Stimulated activated CD4-positive, alpha-beta T cell treated with anti-CD3 and anti-CD28 coated beads, Interleukin-2, amount 100 ng/mL, for 4 hours (primary cell): Measurements from ENCODE around the gene SLC35B4.
"Not testable (repeated sequence)": the region's sequence is repeated elsewhere in the genome, so short reads cannot be mapped to it uniquely, and the experiment has no call there.

Experiments
- DNase-seq: peaks from one replicate; pipeline ENCODE4 v3.0.0-alpha.2; 2020; ENCODE audit warnings: low read depth

SLC35B4 gene

DNA sequence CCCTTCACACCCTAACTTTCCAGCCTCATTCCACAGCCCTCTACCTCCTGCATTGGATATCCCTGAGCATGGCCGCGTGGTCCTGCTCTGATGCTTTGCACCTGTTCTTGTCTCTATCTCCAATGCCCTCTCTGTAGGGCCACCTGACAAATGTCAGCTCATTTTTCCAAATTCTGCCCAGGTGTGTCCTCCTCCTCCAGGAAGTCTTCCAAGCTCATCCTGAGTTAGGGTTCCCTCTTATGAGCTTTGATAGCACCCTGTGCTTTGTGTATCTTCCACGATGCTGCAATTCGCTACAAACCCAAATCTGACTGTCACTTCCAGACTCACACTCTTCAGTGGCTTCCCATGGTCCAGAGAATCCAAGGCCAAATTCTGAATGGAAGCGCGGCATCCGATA lies 14.7 kb upstream of the SLC35B4 start:
- DNase-seq: no peak

GRCh38 chr7:134330974-134331373 lies 14.2 kb upstream of the SLC35B4 start:
- DNase-seq: no peak

DNA sequence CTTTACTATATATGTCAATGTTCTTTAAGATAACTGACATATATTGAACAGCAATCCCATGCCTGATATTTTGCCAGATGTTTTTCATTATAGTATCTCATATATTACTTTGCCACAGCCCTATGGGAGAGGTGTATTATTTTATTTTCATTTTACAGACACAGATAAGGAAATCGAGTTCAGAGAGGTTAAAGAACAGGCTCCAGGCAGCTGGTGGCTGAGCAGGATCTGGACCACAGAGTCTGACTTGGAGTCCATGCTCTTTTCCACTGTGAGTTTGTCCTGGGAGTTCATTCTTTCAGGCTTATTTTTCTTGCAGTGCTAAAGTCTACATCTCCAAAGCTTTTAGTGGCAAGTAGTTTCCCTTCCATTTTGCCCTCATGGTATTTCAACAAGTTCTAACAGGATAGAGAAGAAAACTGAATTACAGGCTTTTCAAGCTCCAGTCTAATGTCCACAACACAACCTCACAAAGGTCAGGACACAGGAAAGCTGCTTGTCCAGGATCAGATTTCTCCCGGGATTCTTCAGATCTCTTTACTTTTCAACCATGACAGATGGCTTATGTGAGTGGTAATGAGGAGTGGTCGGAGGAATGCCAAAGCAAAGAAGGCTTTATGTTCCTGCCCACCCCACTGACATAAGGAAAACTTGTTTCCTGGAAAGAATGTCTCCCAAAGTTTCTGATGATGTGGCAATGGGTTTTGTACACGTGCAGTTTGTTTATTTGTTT lies 13.1 kb upstream of the SLC35B4 start:
- DNase-seq: no peak

GRCh38 chr7:134328900-134329299 lies 12.2 kb upstream of the SLC35B4 start:
- no peak for DNase-seq

- DNase-seq: peak; percentile 24
Measured at GRCh38 chr7:134327896-134328295, 11.2 kb upstream of the SLC35B4 start.

GRCh38 chr7:134324107-134324506 lies 7.4 kb upstream of the SLC35B4 start:
- DNase-seq: no peak

DNA sequence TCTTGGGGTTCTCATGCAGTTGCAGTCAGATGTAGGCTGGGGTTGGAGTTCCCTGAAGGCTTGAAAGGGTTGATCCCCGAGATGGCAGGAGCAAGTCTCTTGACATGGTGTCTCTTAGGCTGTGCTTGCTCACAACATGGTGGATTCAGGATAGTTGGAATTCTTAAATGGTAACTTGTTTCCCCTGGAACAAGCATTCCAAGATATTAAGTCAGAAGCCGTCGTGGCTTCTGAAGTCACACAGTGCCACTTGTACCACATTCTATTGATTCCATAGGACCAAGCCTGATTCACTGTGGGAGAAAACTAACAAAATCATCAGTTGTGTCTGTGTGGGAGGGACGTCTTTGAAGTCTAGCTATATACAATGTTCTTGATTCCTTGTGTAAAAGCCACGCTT lies 3.5 kb upstream of the SLC35B4 start:
- DNase-seq: no peak

DNA sequence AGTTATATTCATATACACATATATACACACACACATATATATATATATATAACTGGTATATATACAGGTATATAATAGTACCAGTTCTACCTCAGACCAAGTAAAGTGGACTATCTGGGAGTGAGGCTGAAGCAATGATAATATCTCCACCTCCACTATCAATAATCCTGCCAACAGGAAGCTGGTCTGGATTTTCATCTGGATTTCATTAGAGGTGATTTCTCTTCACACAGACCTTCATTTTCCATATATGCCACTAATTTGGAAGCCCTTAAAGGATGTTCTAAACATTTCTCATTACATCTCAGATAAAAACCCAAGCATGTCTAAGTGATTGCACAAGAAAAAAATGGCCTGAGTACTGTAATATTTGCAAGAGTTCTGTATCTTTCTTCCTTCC lies 1.7 kb upstream of the SLC35B4 start:
- no peak for DNase-seq

DNA sequence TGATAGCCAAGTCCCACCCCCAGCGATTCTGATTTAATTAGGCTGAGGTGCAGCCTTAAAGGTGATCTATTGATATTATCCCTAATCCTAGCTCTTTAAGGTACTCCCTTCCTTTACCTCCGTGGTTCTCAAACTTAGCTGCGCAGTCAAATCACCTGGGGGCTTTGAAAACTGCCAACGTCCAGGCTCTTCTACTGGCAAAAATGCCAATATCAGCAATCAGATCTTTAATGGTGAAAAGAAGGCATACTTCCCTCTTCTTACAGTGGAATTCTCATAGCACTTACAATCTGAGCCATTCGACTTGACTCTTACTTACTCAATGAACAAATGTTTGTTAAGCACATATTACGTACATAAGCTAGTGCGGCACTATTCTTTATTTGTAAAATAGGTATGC lies 704 bp upstream of the SLC35B4 start:
- no peak for DNase-seq

DNA sequence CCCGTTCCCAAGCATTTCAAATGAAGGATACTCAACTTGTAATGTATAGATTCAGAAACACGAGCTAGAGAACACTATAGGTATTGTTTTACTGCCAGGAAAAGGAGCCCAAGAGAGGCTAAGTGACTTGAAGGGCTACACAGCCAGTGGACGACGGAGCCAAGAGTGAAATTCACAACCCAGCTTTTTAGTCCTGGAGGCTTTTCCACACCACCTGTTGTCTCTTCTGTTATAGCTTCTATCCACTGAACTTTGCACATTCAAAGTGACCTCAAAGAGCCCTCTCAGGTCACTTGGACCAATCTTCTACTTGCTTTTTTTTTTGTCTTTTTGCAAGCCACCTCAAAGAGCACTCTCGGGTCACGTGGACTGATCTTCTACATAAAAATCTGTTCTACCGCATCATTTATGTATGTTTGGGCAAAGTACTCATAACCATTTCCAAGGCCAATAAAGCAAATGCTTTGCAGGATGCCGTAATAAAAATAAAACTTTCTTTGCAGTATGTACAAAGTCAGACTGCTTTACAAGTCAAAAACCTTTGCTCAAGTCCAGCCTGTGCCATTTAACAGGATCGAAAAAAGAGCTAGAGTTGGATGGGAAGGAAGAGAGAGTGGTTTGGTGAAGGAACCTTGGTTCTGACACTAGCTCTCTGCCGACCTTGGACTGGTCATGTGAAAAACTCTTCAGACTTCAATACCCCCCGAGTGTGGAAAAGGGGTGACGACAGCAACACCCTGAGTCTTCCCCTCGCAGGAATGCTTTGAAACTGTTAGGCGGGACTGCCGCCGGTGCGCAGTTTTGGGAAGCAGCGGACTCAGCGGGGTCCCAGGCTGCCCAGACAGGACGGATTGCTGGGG lies 821 bp downstream of the SLC35B4 start:
- DNase-seq: no peak

DNA sequence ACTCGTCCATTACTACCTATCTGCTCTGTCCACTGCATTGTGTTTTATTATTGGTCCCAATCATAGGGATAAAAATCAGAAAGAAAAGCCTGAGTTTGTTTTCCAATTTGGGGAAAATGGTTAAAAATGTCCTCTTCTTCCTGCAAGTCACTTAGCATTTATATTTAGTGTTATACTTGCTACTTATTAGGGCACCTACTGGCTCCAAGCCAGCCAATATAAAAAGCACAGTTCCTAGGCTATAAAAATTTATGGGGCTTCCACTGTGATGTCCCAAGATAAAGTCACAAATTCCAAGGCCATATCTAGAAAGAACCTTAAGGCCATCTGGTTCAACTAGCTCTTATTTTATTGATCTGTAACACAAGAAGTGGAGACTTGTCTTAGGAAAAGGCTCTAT lies 3.2 kb downstream of the SLC35B4 start:
- no peak for DNase-seq

DNA sequence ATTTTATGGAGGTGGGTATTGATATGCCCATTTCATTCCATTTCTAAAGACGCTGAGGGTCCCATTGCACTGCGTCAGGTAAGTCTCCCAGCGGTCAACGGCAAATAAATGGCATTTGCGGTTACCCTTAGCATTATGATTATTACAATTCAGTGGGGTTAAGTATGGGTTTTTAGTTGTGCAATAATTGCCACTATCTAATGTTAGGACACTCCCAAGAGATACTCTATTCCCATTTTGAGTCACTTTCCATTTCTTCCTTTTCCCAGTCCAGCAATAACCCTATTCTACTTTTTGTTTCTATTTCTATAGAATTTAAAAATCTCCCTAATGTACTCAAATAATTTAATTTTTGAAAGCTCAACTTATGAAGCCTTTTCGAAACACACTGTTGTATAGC lies 4.0 kb downstream of the SLC35B4 start:
- DNase-seq: no peak

- no peak for DNase-seq
Measured at GRCh38 chr7:134311807-134312206, 4.9 kb downstream of the SLC35B4 start.

DNA sequence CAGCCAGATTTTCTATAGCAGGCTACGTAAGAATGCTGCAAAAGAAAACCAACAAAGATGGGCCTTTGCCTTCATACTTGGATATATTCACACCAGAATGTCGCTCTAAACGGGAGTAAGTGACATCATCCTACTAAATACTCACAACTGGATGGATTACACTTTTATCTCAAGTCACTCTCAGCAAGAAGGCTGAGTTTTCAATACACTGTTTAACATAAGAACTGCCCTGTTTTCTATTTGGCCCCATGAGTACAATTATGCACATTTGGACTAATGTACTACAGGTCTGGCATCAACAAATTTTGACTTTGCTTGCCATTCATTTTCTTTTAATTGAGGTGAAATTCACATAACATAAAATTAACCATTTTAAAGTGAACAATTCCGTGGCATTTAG lies 8.2 kb downstream of the SLC35B4 start:
- DNase-seq: no peak

DNA sequence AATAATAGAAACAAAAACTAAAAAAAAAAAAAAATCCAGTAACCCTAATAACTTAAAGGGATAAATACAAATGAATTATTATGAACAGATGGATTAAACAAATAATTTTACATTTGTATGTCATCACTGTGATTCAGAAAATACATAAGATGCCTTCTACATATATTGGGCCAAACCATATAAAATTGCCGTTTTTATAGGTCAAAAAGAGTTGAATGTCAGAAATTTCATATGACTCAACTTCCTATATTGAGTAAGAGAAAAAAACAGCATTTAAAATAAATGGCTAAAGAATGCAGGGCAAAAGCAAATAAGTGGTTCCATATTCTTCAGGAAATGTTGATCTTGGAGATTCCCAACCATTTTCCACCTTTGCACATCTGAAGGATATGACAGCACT lies 9.4 kb downstream of the SLC35B4 start:
- no peak for DNase-seq

GRCh38 chr7:134302120-134302519 lies 14.6 kb downstream of the SLC35B4 start:
- no peak for DNase-seq

- no peak for DNase-seq
Measured at GRCh38 chr7:134301592-134301991, 15.1 kb downstream of the SLC35B4 start.

DNA sequence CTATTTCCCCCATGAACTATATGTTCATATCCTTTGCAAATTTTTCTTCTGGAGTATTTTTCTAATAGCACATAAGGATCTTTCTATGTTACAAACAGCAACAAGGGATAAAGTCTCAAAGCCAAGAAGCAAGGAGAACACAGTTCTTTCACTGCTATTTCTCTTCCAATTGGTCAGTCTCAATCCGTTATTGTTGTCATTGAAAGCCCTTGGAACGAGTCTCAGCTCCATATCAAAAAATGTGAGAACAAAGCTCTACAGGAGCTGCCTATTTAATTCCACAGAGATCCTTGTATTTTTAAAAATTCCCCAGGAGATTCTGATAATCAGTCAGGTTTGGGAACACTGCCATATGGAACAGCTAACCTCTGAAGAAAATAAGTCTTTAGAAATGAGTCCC lies 15.7 kb downstream of the SLC35B4 start:
- no peak for DNase-seq

GRCh38 chr7:134298902-134299683 lies 17.6 kb downstream of the SLC35B4 start:
- no peak for DNase-seq

DNA sequence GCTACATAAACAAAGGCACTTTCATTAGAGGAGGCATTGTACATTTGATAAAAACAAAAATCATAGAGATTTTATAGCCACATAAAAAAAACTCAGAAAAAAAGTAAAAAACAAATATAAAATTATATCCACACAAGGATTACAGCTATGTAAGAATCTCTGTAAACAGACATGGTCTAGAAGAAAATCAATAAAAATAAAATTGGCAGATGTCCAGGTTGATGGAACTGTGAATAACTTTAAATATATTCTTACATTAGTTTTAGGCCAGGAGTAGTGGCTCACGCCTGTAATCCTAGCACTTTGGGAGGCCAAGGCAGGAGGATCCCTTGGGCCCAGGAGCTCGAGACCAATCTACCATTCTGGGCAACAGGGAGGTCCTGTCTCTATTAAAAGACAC lies 19.2 kb downstream of the SLC35B4 start:
- DNase-seq: no peak

DNA sequence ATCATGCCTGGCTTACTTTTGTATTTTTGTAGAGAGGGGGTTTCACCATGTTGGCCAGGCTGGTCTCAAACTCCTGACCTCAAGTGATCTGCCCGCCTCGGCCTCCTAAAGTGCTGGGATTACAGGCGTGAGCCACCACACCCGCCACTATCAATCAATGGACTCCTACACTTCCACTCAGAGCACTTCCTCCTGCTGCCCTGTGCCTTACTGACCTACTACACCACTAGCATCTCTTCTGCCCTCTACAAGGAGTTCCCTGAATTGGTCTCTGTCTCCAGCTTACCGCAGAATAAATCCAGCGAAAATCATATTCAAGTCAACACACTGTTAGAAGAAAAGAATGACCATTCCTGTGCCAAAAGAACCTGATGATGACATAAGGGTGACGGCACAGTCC lies 20.7 kb downstream of the SLC35B4 start:
- not testable (repeated sequence) for DNase-seq

- no peak for DNase-seq
Measured at GRCh38 chr7:134293002-134293740, 23.6 kb downstream of the SLC35B4 start.
